H1 (cell line): Measurements from ENCODE around the gene TMEM176B. TPM values are rescaled to one million over a fixed set of nuclear protein-coding genes. Genes with fewer than 3 reads are reported as not detected.

ENCODE experiments used
- CTCF ChIA-PET: fragments of 300-600 bp; sonication (Branson Sonifier 250); formaldehyde crosslinking; loops from one replicate; lab custom pipeline; 2021; ENCODE audit not compliant: partially characterized antibody; lab: Charles Lee
- POLR2A ChIA-PET: fragments of 300-600 bp; sonication (Branson Sonifier 250); formaldehyde crosslinking; loops from one replicate; lab custom pipeline; 2021; ENCODE audit warnings: inconsistent platforms; ENCODE audit not compliant: partially characterized antibody; lab: Charles Lee
- DNase-seq, 2 experiments: peaks; one replicate each; pipeline versions ENCODE4 v3.0.0 to v3.0.0-alpha.2; 2010 to 2022; ENCODE audit warnings: low spot score in 2 of 2, low read depth in 1 of 2, mixed read lengths in 1 of 2
- FAIRE-seq: peaks from 2 replicates; lab custom pipeline; 2011; peaks lifted over from hg19 to GRCh38; lab: Jason Lieb, UNC
- H2AFZ ChIP-seq: 2 replicates; pipeline ENCODE4 v1.8.1; 2012; ENCODE audit warnings: low read length, inconsistent platforms
- H2AK5ac ChIP-seq: 2 replicates; pipeline ENCODE4 v1.6.1; 2013; ENCODE audit warnings: low read depth, low read length
- H2BK120ac ChIP-seq: replicated peaks from 2 replicates; pipeline ENCODE3; 2013; ENCODE audit warnings: low read depth, low read length, inconsistent platforms
- H2BK12ac ChIP-seq: 2 replicates; pipeline ENCODE4 v1.6.1; 2013; ENCODE audit warnings: low read depth, low read length
- H2BK15ac ChIP-seq: 2 replicates; pipeline ENCODE4 v1.6.1; 2013; ENCODE audit warnings: low read length
- H2BK20ac ChIP-seq: 2 replicates; pipeline ENCODE4 v1.6.1; 2013; ENCODE audit warnings: low read length
- H2BK5ac ChIP-seq: 2 replicates; pipeline ENCODE4 v1.6.1; 2013; ENCODE audit warnings: low read depth, low read length
- H3K14ac ChIP-seq: 2 replicates; pipeline ENCODE4 v1.6.1; 2013; ENCODE audit warnings: inconsistent platforms; ENCODE audit not compliant: insufficient read length
- H3K18ac ChIP-seq: 2 replicates; pipeline ENCODE4 v1.6.1; 2013; ENCODE audit warnings: low read length; ENCODE audit errors: extremely low read depth
- H3K23ac ChIP-seq: 2 replicates; pipeline ENCODE4 v1.6.1; 2013; ENCODE audit warnings: inconsistent platforms; ENCODE audit not compliant: insufficient read length
- H3K23me2 ChIP-seq: 2 replicates; pipeline ENCODE4 v1.6.1; 2013; ENCODE audit warnings: low read depth, low read length
- H3K27ac ChIP-seq: 2 replicates; pipeline ENCODE4 v1.6.1; 2011; ENCODE audit warnings: low read depth, low read length, inconsistent platforms
- H3K27me3 ChIP-seq, 4 experiments: replicated peaks in 1 of 4; 1 replicate in 1 of 4; 2 replicates in 3 of 4; pipeline versions ENCODE4 v1.6.1 to v1.8.1; 2011 to 2013; ENCODE audit warnings: low read length in 3 of 4, mild to moderate bottlenecking in 3 of 4, inconsistent platforms in 2 of 4, mixed read lengths in 2 of 4, moderate library complexity in 1 of 4; ENCODE audit not compliant: control insufficient read depth in 3 of 4, insufficient read depth in 3 of 4; ENCODE audit errors: extremely low read depth in 1 of 4
- H3K36me3 ChIP-seq, 4 experiments: 2 replicates each; pipeline versions ENCODE4 v1.6.1 to v1.8.1; 2011 to 2013; ENCODE audit warnings: mild to moderate bottlenecking in 4 of 4, low read length in 3 of 4, moderate library complexity in 2 of 4, control low read depth in 1 of 4, inconsistent platforms in 1 of 4; ENCODE audit not compliant: insufficient read depth in 4 of 4, control insufficient read depth in 2 of 4
- H3K4ac ChIP-seq: replicated peaks from 2 replicates; pipeline ENCODE3; 2013; ENCODE audit warnings: low read length, low read depth, mixed read lengths, inconsistent platforms; ENCODE audit not compliant: insufficient read length
- H3K4me1 ChIP-seq, 4 experiments: replicated peaks in 1 of 4; 1 replicate in 1 of 4; 2 replicates in 3 of 4; pipeline versions ENCODE4 v1.6.1 to v1.8.1; 2011 to 2013; ENCODE audit warnings: low read length in 3 of 4, inconsistent platforms in 2 of 4, mixed read lengths in 1 of 4; ENCODE audit not compliant: insufficient read depth in 4 of 4, control insufficient read depth in 3 of 4
- H3K4me2 ChIP-seq, 2 experiments: 2 replicates each; pipeline versions ENCODE4 v1.6.1 to v1.8.1; 2011 to 2013; ENCODE audit warnings: low read depth in 2 of 2, low read length in 2 of 2, control low read depth in 1 of 2, inconsistent platforms in 1 of 2, mild to moderate bottlenecking in 1 of 2; ENCODE audit not compliant: insufficient read depth in 1 of 2
- H3K4me3 ChIP-seq, 4 experiments: fragments of 200-600, 300-600 bp in 1 of 4; sonication (generic), shearing (Covaris generic), sonication (Bioruptor Twin) in 1 of 4; 2 replicates each; pipeline versions ENCODE4 v1.5.1 to v1.8.1; 2011 to 2016; ENCODE audit warnings: low read length in 4 of 4, low read depth in 3 of 4, control low read depth in 2 of 4, inconsistent platforms in 2 of 4, mild to moderate bottlenecking in 2 of 4, mixed read lengths in 1 of 4, moderate library complexity in 1 of 4; ENCODE audit not compliant: insufficient read depth in 2 of 4; ENCODE audit errors: extremely low read depth in 1 of 4
- H3K56ac ChIP-seq: replicated peaks from 2 replicates; pipeline ENCODE3; 2013; ENCODE audit warnings: low read depth, mild to moderate bottlenecking, mixed read lengths, low read length, inconsistent platforms; ENCODE audit not compliant: insufficient read length
- H3K79me1 ChIP-seq: 2 replicates; pipeline ENCODE4 v1.6.1; 2013; ENCODE audit warnings: low read depth, low read length, control low read depth
- H3K79me2 ChIP-seq, 2 experiments: 2 replicates each; pipeline versions ENCODE4 v1.6.1 to v1.8.1; 2012 to 2013; ENCODE audit warnings: low read length in 2 of 2, mild to moderate bottlenecking in 2 of 2, inconsistent platforms in 1 of 2; ENCODE audit not compliant: insufficient read depth in 2 of 2, control insufficient read depth in 1 of 2
- H3K9ac ChIP-seq, 4 experiments: replicated peaks in 1 of 4; 1 replicate in 1 of 4; 2 replicates in 3 of 4; pipeline versions ENCODE4 v1.6.1 to v1.8.1; 2011 to 2013; ENCODE audit warnings: low read depth in 3 of 4, low read length in 3 of 4, control low read depth in 2 of 4, mild to moderate bottlenecking in 2 of 4, moderate library complexity in 2 of 4, inconsistent platforms in 1 of 4; ENCODE audit errors: extremely low read depth in 1 of 4
- H3K9me3 ChIP-seq, 2 experiments: 2 replicates each; pipeline versions ENCODE4 v1.6.1 to v1.8.1; 2012 to 2013; ENCODE audit warnings: mild to moderate bottlenecking in 2 of 2, moderate library complexity in 2 of 2, control low read depth in 1 of 2, inconsistent platforms in 1 of 2, low read depth in 1 of 2, low read length in 1 of 2, mixed read lengths in 1 of 2; ENCODE audit not compliant: insufficient read depth in 2 of 2
- H4K20me1 ChIP-seq, 2 experiments: replicated peaks in 1 of 2; 2 replicates each; pipeline versions ENCODE3 to v1.8.1; 2011 to 2013; ENCODE audit warnings: inconsistent platforms in 2 of 2, low read length in 2 of 2, mild to moderate bottlenecking in 1 of 2; ENCODE audit not compliant: insufficient read depth in 2 of 2, control insufficient read depth in 1 of 2
- H4K5ac ChIP-seq: 2 replicates; pipeline ENCODE4 v1.6.1; 2013; ENCODE audit warnings: low read length, low read depth, mixed read lengths, inconsistent platforms; ENCODE audit not compliant: insufficient read length
- H4K8ac ChIP-seq: 2 replicates; pipeline ENCODE4 v1.8.0; 2013; ENCODE audit warnings: mild to moderate bottlenecking, moderate library complexity, low read length, inconsistent platforms; ENCODE audit not compliant: insufficient read depth; ENCODE audit errors: extremely low read depth
- H4K91ac ChIP-seq: replicated peaks from 2 replicates; pipeline ENCODE3; 2013; ENCODE audit warnings: low read length, mixed read lengths, inconsistent platforms; ENCODE audit not compliant: insufficient read length
- CEBPB ChIP-seq: IDR thresholded peaks from 2 replicates; pipeline ENCODE4 v1.6.1; 2012; ENCODE audit warnings: low read depth, low read length
- EZH2 ChIP-seq: fragments of 200-600 bp; sonication (generic); IDR thresholded peaks from 2 replicates; pipeline ENCODE4 v1.7.1; 2012; ENCODE audit warnings: low read depth, mild to moderate bottlenecking, moderate library complexity, low read length, inconsistent platforms; ENCODE audit not compliant: severe bottlenecking
- HDAC6 ChIP-seq: IDR thresholded peaks from one replicate; pipeline ENCODE4 v1.7.1; 2012; ENCODE audit warnings: low read depth, mild to moderate bottlenecking, inconsistent platforms, low read length, moderate library complexity
- SAP30 ChIP-seq: fragments of 300-600 bp; sonication (generic); IDR thresholded peaks from 2 replicates; pipeline ENCODE4 v1.7.1; 2012; ENCODE audit warnings: low read length, moderate library complexity, mild to moderate bottlenecking, inconsistent platforms; ENCODE audit not compliant: insufficient read depth, insufficient replicate concordance
- SUZ12 ChIP-seq: fragments of 200-600 bp; sonication (generic); IDR thresholded peaks from 2 replicates; pipeline ENCODE4 v1.6.1; 2012; ENCODE audit warnings: mild to moderate bottlenecking, inconsistent platforms, low read length, moderate library complexity, mixed read lengths
- WGBS, 2 experiments: shearing (Covaris generic) in 1 of 2; methylation state at CpG; one replicate each; pipeline versions ENCODE4 v1.1.6 to v1.1.7; 2013 to 2015; ENCODE audit warnings: low lambda C conversion rate in 2 of 2, mixed read lengths in 2 of 2, inconsistent platforms in 1 of 2, low coverage in 1 of 2, missing lambda C conversion rate in 1 of 2; ENCODE audit not compliant: insufficient replicate concordance in 2 of 2, insufficient coverage in 1 of 2, insufficient read length in 1 of 2; ENCODE audit errors: extremely low coverage in 1 of 2, missing lambda C conversion rate in 1 of 2; 5-methylcytosine and 5-hydroxymethylcytosine counted together
- polyA plus RNA-seq, 7 experiments: library from polyadenylated mRNA; depleted of rRNA in 3 of 7; stranded (reverse) in 5 of 7; unstranded in 2 of 7; fragments of >200 nt in 5 of 7; fragments of 200-250 nt in 2 of 7; gene quantifications; 1 replicate in 5 of 7; 2 replicates in 1 of 7; 4 replicates in 1 of 7; pipeline versions ENCODE4 v1.2.1 to v1.2.3, GENCODE V29; 2011 to 2013; ENCODE audit warnings: missing spikeins in 2 of 7, mixed read lengths in 2 of 7
- total RNA-seq: library from RNA; stranded (reverse); fragmentation: NEBNext Ultra II Directional; extraction: Animal tissue kit (Norgen Biotek cat#: 25700); gene quantifications from 2 replicates; pipeline ENCODE4 v1.2.1, GENCODE V29; 2021

TMEM176B gene
- total and polyA plus RNA-seq, 2 of the 8 experiments (the other 6 are each of a cell fraction or from before 2014, with no cell fraction given), result 1.2 to 2.1 TPM

- Histone ChIP-seq H4K8ac (no peak overlapping the region), H3K27me3 (no peaks in the 10 kb centered on the region), H3K56ac (no peak overlapping the region), H3K14ac (no peak overlapping the region), H4K91ac (no peak overlapping the region), H3K27ac (no peak overlapping the region), H2AK5ac (no peak overlapping the region), H2BK12ac (no peak overlapping the region), H2BK15ac (no peak overlapping the region), H2BK5ac (no peak overlapping the region), H3K9me3 (no peaks in the 10 kb centered on the region), H3K18ac (no peak overlapping the region)
- CTCF ChIA-PET, result no interaction called here
- WGBS, 2 experiments, result 0% methylated on average over 1 of the region's 1 CpG; no CpG with 5 or more reads in 1 of the 2 experiments
- TF ChIP-seq CEBPB, result no peak
- TF ChIP-seq EZH2, result no peak
- no peak for TF ChIP-seq HDAC6
- no peak for TF ChIP-seq SUZ12
- TF ChIP-seq SAP30, result no peak
- TF ChIP-seq, all 59 proteins: peak for 0
- no peak overlapping the region for H3K4me3 ChIP-seq
- H3K79me2 ChIP-seq, result no peaks in the 10 kb centered on the region
- H2BK120ac ChIP-seq, result no peak overlapping the region
- H3K9ac ChIP-seq, result no peak overlapping the region
- H3K4me2 ChIP-seq, result no peak overlapping the region
- H3K4me1 ChIP-seq, result no peaks in the 10 kb centered on the region
- no peak overlapping the region for H2BK20ac ChIP-seq
- no peak overlapping the region for H3K23ac ChIP-seq
- no peaks in the 10 kb centered on the region for H3K79me1 ChIP-seq
- no peak overlapping the region for H2AFZ ChIP-seq
- no peak for DNase-seq
- FAIRE-seq, result no peak
- H4K5ac ChIP-seq, result no peak overlapping the region
- no peaks in the 10 kb centered on the region for H3K23me2 ChIP-seq
- no peak overlapping the region for H3K4ac ChIP-seq
- POLR2A ChIA-PET, result no interaction called here
- no peaks in the 10 kb centered on the region for H4K20me1 ChIP-seq
- no peaks in the 10 kb centered on the region for H3K36me3 ChIP-seq
Measured at GRCh38 chr7:150830937-150831336, 30.8 kb upstream of the TMEM176B start.
